ENCODE data around the gene TMEM151A.
A peak's percentile ranks its signal among the peaks of the same experiment; 100 is the strongest.
"Not testable (repeated sequence)": the region's sequence is repeated elsewhere in the genome, so short reads cannot be mapped to it uniquely, and the experiment has no call there.

TMEM151A gene

GRCh38 chr11:66294626-66295620, 3.2 kb downstream of the TMEM151A start:
- H3K27me3 ChIP-seq (replicated peaks; ENCODE audit: control insufficient read depth, insufficient read depth, low read length), result peaks cover 30% of the 10 kb centered on the region

DNA sequence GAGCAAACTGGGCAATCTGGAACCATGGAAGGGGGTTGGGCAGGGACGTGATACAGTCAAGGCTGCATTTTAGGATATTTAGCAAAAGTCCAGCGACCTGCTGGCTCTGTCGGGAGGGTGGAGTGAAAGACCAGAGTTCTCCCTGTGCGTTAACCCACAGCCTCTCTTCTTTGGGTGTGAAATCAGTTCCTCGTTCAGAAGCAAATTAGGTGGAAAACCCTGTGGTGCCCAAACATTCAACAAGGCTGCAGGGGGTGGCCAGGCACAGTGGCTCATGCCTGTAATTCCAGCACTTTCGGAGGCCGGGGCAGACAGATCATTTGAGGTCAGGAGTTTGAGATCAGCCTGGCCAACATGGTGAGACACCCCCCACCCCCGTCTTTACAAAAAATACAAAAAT, 5.9 kb downstream of the TMEM151A start:
- no peaks in the 10 kb centered on the region for H3K4me1 ChIP-seq (ENCODE audit: control insufficient read depth, insufficient read depth, low read length)
- no peak overlapping the region for H3K9ac ChIP-seq (ENCODE audit: low read length)
- no peak overlapping the region for H3K4me3 ChIP-seq (ENCODE audit: low read length)
- no peak for DNase-seq (ENCODE audit: low read depth)
- H3K9me3 ChIP-seq (ENCODE audit: control insufficient read depth, low read length), result no peaks in the 10 kb centered on the region
- peaks cover 32% of the 10 kb centered on the region for H3K27me3 ChIP-seq (replicated peaks; ENCODE audit: control insufficient read depth, insufficient read depth, low read length)
- no peaks in the 10 kb centered on the region for H3K36me3 ChIP-seq (ENCODE audit: control insufficient read depth, insufficient read depth, low read length, severe bottlenecking)

More at GRCh38 chr11:66294626-66295620, 3.2 kb downstream of the TMEM151A start:
- no peaks in the 10 kb centered on the region for H3K9me3 ChIP-seq (ENCODE audit: control insufficient read depth, low read length)
- no peak for DNase-seq (ENCODE audit: low read depth)
- H3K4me1 ChIP-seq (ENCODE audit: control insufficient read depth, insufficient read depth, low read length), result peaks cover 2% of the 10 kb centered on the region
- H3K4me3 ChIP-seq (ENCODE audit: low read length), result no peak overlapping the region
- no peaks in the 10 kb centered on the region for H3K36me3 ChIP-seq (ENCODE audit: control insufficient read depth, insufficient read depth, low read length, severe bottlenecking)
- H3K9ac ChIP-seq (ENCODE audit: low read length), result no peak overlapping the region

DNA sequence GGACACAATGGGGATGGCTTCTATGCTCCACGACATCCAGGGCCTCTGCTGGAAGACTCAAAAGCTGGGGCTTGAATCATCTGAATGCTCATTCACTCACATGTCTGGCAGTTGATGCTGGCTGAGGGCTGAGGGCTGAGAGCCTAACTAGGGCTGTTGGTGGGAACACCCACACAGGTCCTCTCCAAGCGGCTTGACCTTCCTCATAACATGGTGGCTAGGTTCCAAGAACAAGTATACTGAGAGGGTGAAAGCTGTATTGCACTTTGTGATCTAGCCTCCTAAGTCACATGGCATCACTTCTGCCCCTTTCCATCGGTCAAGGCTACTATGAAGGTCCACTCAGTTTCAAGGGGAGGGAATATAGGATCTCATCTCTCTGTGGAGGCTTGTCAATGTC, 7.5 kb downstream of the TMEM151A start:
- Histone ChIP-seq H3K4me1 (ENCODE audit: control insufficient read depth, insufficient read depth, low read length) (no peaks in the 10 kb centered on the region), H3K9me3 (ENCODE audit: control insufficient read depth, low read length) (no peaks in the 10 kb centered on the region), H3K36me3 (ENCODE audit: control insufficient read depth, insufficient read depth, low read length, severe bottlenecking) (no peaks in the 10 kb centered on the region), H3K4me3 (ENCODE audit: low read length) (no peak overlapping the region), H3K9ac (ENCODE audit: low read length) (no peak overlapping the region), H3K27me3 (replicated peaks; ENCODE audit: control insufficient read depth, insufficient read depth, low read length) (peaks cover 18% of the 10 kb centered on the region)
- DNase-seq (ENCODE audit: low read depth), result no peak

DNA sequence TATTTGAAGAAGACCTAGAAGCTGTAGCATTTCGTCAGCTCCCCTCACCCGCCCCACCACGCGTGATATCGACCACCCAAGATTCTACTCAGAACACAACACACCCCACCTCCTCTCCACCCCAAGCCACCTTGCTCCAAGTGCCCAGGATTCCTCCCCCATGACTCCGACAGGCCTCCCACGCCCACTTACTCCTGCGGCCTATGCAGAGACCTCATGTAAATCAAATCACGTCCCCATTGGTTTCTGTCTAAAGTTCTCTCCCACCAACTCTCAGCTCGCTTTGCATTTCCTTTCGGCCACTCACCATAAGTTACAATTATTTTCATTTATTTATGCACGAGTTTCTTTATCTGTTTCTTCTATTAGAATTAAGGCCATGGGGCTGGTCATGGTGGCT, 11.0 kb downstream of the TMEM151A start:
- Histone ChIP-seq H3K36me3 (ENCODE audit: control insufficient read depth, insufficient read depth, low read length, severe bottlenecking) (no peaks in the 10 kb centered on the region), H3K9ac (ENCODE audit: low read length) (no peak overlapping the region), H3K4me1 (ENCODE audit: control insufficient read depth, insufficient read depth, low read length) (no peaks in the 10 kb centered on the region), H3K27me3 (replicated peaks; ENCODE audit: control insufficient read depth, insufficient read depth, low read length) (peaks cover 7% of the 10 kb centered on the region), H3K4me3 (ENCODE audit: low read length) (no peak overlapping the region), H3K9me3 (ENCODE audit: control insufficient read depth, low read length) (no peaks in the 10 kb centered on the region)
- no peak for DNase-seq (ENCODE audit: low read depth)

- no peaks in the 10 kb centered on the region for H3K4me1 ChIP-seq (ENCODE audit: control insufficient read depth, insufficient read depth, low read length)
- H3K36me3 ChIP-seq (ENCODE audit: control insufficient read depth, insufficient read depth, low read length, severe bottlenecking), result peaks cover 7% of the 10 kb centered on the region
- no peaks in the 10 kb centered on the region for H3K27me3 ChIP-seq (replicated peaks; ENCODE audit: control insufficient read depth, insufficient read depth, low read length)
- H3K4me3 ChIP-seq (ENCODE audit: low read length), result no peak overlapping the region
- no peaks in the 10 kb centered on the region for H3K9me3 ChIP-seq (ENCODE audit: control insufficient read depth, low read length)
- DNase-seq (ENCODE audit: low read depth), result no peak
- H3K9ac ChIP-seq (ENCODE audit: low read length), result no peak overlapping the region
Observed at GRCh38 chr11:66309475-66309874, 17.8 kb downstream of the TMEM151A start.

GRCh38 chr11:66310324-66310723, 18.6 kb downstream of the TMEM151A start:
- Histone ChIP-seq H3K27me3 (replicated peaks; ENCODE audit: control insufficient read depth, insufficient read depth, low read length) (no peaks in the 10 kb centered on the region), H3K9ac (ENCODE audit: low read length) (no peak overlapping the region), H3K9me3 (ENCODE audit: control insufficient read depth, low read length) (no peaks in the 10 kb centered on the region), H3K4me1 (ENCODE audit: control insufficient read depth, insufficient read depth, low read length) (peaks cover 3% of the 10 kb centered on the region), H3K4me3 (ENCODE audit: low read length) (no peak overlapping the region), H3K36me3 (ENCODE audit: control insufficient read depth, insufficient read depth, low read length, severe bottlenecking) (peaks cover 13% of the 10 kb centered on the region)
- DNase-seq (ENCODE audit: low read depth), result no peak

GRCh38 chr11:66310803-66311440, 19.2 kb downstream of the TMEM151A start:
- DNase-seq (ENCODE audit: low read depth); H3K9ac ChIP-seq (ENCODE audit: low read length); H3K27me3 ChIP-seq (replicated peaks; ENCODE audit: control insufficient read depth, insufficient read depth, low read length); H3K4me1 ChIP-seq (ENCODE audit: control insufficient read depth, insufficient read depth, low read length); H3K4me3 ChIP-seq (ENCODE audit: low read length); H3K9me3 ChIP-seq (ENCODE audit: control insufficient read depth, low read length): not testable (repeated sequence)
- H3K36me3 ChIP-seq (ENCODE audit: control insufficient read depth, insufficient read depth, low read length, severe bottlenecking), result peaks cover 13% of the 10 kb centered on the region

- peak overlapping the region; percentile 69 for H3K4me3 ChIP-seq (ENCODE audit: low read length)
- peaks cover 13% of the 10 kb centered on the region for H3K36me3 ChIP-seq (ENCODE audit: control insufficient read depth, insufficient read depth, low read length, severe bottlenecking)
- peaks cover 3% of the 10 kb centered on the region for H3K4me1 ChIP-seq (ENCODE audit: control insufficient read depth, insufficient read depth, low read length)
- no peaks in the 10 kb centered on the region for H3K27me3 ChIP-seq (replicated peaks; ENCODE audit: control insufficient read depth, insufficient read depth, low read length)
- no peak for DNase-seq (ENCODE audit: low read depth)
- peak overlapping the region; percentile 67 for H3K9ac ChIP-seq (ENCODE audit: low read length)
- H3K9me3 ChIP-seq (ENCODE audit: control insufficient read depth, low read length), result no peaks in the 10 kb centered on the region
Observed at GRCh38 chr11:66311470-66311964, 19.8 kb downstream of the TMEM151A start.

DNA sequence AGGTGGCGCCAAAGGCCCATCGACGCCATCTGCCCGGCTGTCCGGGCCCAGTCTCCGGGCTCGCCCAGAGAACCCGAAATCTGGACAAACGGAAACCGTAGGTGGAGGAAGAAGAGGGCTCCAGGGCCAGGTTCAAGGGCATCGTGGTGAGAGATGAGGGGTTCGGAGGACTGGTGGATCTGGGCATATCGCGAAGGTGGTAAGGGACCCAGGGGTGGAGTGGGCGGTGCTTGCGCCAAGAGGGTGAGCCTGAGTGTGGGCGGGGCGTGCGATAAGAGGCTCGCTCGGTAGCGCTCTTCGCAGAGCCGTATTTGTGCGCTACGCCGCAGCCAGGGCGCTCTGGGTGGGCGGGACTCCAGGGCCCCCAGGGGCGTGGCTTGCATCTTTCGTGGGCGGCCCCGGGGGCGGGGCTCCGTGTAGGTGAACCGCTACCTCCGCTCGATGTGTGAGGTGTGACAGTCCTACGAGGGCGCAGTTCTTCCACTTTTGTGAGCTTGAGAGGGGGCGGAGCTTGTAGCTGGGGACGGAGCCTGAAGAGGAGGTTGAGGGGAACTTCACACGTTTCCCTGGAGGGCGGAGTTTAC, 20.4 kb downstream of the TMEM151A start:
- Histone ChIP-seq H3K4me1 (ENCODE audit: control insufficient read depth, insufficient read depth, low read length) (peaks cover 3% of the 10 kb centered on the region), H3K36me3 (ENCODE audit: control insufficient read depth, insufficient read depth, low read length, severe bottlenecking) (peaks cover 13% of the 10 kb centered on the region), H3K27me3 (replicated peaks; ENCODE audit: control insufficient read depth, insufficient read depth, low read length) (no peaks in the 10 kb centered on the region), H3K9me3 (ENCODE audit: control insufficient read depth, low read length) (no peaks in the 10 kb centered on the region), H3K4me3 (ENCODE audit: low read length) (peak overlapping the region; percentile 69), H3K9ac (ENCODE audit: low read length) (peak overlapping the region; percentile 67)
- peak; percentile 97 for DNase-seq (ENCODE audit: low read depth)

GRCh38 chr11:66312549-66313320, 21.0 kb downstream of the TMEM151A start:
- H3K36me3 ChIP-seq (ENCODE audit: control insufficient read depth, insufficient read depth, low read length, severe bottlenecking), result peaks cover 13% of the 10 kb centered on the region
- peak overlapping the region; percentile 98 for H3K9ac ChIP-seq (ENCODE audit: low read length)
- peak overlapping the region; percentile 98 for H3K4me3 ChIP-seq (ENCODE audit: low read length)
- peak; percentile 100 for DNase-seq (ENCODE audit: low read depth)
- H3K4me1 ChIP-seq (ENCODE audit: control insufficient read depth, insufficient read depth, low read length), result peaks cover 9% of the 10 kb centered on the region
- H3K27me3 ChIP-seq (replicated peaks; ENCODE audit: control insufficient read depth, insufficient read depth, low read length), result no peaks in the 10 kb centered on the region
- no peaks in the 10 kb centered on the region for H3K9me3 ChIP-seq (ENCODE audit: control insufficient read depth, low read length)
